ENCODE data around the gene CNTNAP5.

DNA sequence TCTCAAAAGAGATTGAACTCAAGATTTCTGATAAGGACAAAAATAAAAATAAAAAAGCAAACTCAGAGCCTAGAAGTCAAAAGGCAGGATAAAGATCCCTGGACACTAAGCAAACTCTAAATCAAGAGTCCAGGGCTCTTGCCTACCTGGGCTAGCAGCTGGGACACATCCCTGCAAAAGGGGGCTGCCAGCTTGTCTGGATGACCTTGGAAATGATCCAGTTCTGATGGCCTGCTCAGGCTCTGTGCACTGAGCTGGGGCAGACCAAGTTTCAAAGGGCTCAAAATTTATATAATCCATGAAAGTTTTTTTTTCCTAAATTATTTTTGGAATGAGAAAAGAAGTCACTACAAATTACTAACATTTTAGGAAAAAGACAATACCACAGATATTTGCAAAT lies 557.3 kb downstream of the CNTNAP5 start:
- TF ChIP-seq, protein P1, sequence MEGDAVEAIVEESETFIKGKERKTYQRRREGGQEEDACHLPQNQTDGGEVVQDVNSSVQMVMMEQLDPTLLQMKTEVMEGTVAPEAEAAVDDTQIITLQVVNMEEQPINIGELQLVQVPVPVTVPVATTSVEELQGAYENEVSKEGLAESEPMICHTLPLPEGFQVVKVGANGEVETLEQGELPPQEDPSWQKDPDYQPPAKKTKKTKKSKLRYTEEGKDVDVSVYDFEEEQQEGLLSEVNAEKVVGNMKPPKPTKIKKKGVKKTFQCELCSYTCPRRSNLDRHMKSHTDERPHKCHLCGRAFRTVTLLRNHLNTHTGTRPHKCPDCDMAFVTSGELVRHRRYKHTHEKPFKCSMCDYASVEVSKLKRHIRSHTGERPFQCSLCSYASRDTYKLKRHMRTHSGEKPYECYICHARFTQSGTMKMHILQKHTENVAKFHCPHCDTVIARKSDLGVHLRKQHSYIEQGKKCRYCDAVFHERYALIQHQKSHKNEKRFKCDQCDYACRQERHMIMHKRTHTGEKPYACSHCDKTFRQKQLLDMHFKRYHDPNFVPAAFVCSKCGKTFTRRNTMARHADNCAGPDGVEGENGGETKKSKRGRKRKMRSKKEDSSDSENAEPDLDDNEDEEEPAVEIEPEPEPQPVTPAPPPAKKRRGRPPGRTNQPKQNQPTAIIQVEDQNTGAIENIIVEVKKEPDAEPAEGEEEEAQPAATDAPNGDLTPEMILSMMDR (IDR thresholded peaks at IDR 0.05), result no peak
- TF ChIP-seq EZH2phosphoT487 (IDR thresholded peaks at IDR 0.05), result no peak
